Kidney (tissue), 14 donors: Measurements from ENCODE around the gene WFS1. TPM values are rescaled to one million over a fixed set of nuclear protein-coding genes. Genes with fewer than 3 reads are reported as not detected.

Experiments used
- DNase-seq, 5 donors: peaks; one replicate each; pipeline ENCODE4 v3.0.0-alpha.2; 2013 to 2020
- FAIRE-seq: peaks from 2 replicates; lab custom pipeline; 2012; peaks lifted over from hg19 to GRCh38; lab: Jason Lieb, UNC
- H3K27ac ChIP-seq, 2 donors: one replicate each; pipeline ENCODE4 v1.7.0; 2013; ENCODE audit warnings: low read depth in 2 of 2, low read length in 2 of 2, inconsistent platforms in 1 of 2
- H3K27me3 ChIP-seq: one replicate; pipeline ENCODE4 v1.7.1; 2013; ENCODE audit warnings: low read length, inconsistent platforms; ENCODE audit not compliant: control insufficient read depth, insufficient read depth
- H3K36me3 ChIP-seq, 3 donors: one replicate each; pipeline versions ENCODE4 v1.7.0 to v1.7.1; 2013; ENCODE audit warnings: low read length in 3 of 3, control low read depth in 1 of 3, inconsistent platforms in 1 of 3; ENCODE audit not compliant: insufficient read depth in 3 of 3, control insufficient read depth in 2 of 3
- H3K4me1 ChIP-seq, 3 donors: one replicate each; pipeline versions ENCODE4 v1.7.0 to v1.7.1; 2013; ENCODE audit warnings: low read length in 3 of 3, inconsistent platforms in 1 of 3, low read depth in 1 of 3; ENCODE audit not compliant: control insufficient read depth in 2 of 3, insufficient read depth in 2 of 3
- H3K4me3 ChIP-seq, 3 donors: one replicate each; pipeline versions ENCODE4 v1.7.0 to v1.8.1; 2013; ENCODE audit warnings: low read length in 3 of 3, control low read depth in 1 of 3, inconsistent platforms in 1 of 3
- H3K9ac ChIP-seq, 3 donors: one replicate each; pipeline versions ENCODE4 v1.7.0 to v1.7.1; 2013; ENCODE audit warnings: low read length in 3 of 3, control low read depth in 1 of 3, inconsistent platforms in 1 of 3
- H3K9me3 ChIP-seq, 3 donors: one replicate each; pipeline versions ENCODE4 v1.7.0 to v1.7.1; 2013; ENCODE audit warnings: low read length in 3 of 3, control low read depth in 1 of 3, inconsistent platforms in 1 of 3; ENCODE audit not compliant: control insufficient read depth in 2 of 3, insufficient read depth in 1 of 3
- CTCF ChIP-seq: IDR thresholded peaks from 3 replicates; pipeline ENCODE4 v1.5.1; 2012; ENCODE audit warnings: mild to moderate bottlenecking, moderate library complexity, borderline replicate concordance; ENCODE audit not compliant: insufficient read depth; ENCODE audit errors: extremely low read depth
- intact Hi-C: fragments of 100-400 bp; cut with DNase I; formaldehyde crosslinking; loops from one replicate; pipeline ENCODE4 v1.11.1; 2022
- polyA plus RNA-seq: library from polyadenylated mRNA; stranded (reverse); fragments of 350-450 nt; fragmentation: Illumina TruSeq; extraction: RNeasy Lipid Tissue Mini Kit (QIAGEN cat#74804); gene quantifications from one replicate; pipeline ENCODE4 v1.2.3, GENCODE V29; 2014; ENCODE audit warnings: low read depth, low replicate concordance; ENCODE audit not compliant: insufficient read depth
- total RNA-seq: library from RNA; stranded (reverse); fragmentation: NEBNext Ultra II Directional; extraction: Animal tissue kit (Norgen Biotek cat#: 25700); gene quantifications from one replicate; pipeline ENCODE4 v1.2.1, GENCODE V29; 2021
- donor health status: control.
- donor health status: control.
- donor health status: control.
- donor health status: control.
- donor health status: control.
- donor health status: DM: yes; HTN: yes; CAD: no.
- donor health status: Normal renal cell carcinoma (clear cell type).

Gene WFS1
- total and polyA plus RNA-seq, 2 donors from 2014 or later, result 20.8 to 31.4 TPM

- Histone ChIP-seq H3K27me3 (no peaks in the 10 kb centered on the region), H3K4me1 (no peaks in the 10 kb centered on the region), H3K27ac (no peak overlapping the region), H3K9ac (no peak overlapping the region), H3K36me3 (no peaks in the 10 kb centered on the region), H3K4me3 (no peak overlapping the region), H3K9me3 (no peaks in the 10 kb centered on the region)
- DNase-seq (no peak), FAIRE-seq (no peak)
- TF ChIP-seq CTCF, result no peak
- intact Hi-C loops, result loop anchor here (5.0 kb wide), 1 partner anchor 74 kb away; no protein-coding TSS in a partner anchor
Observed at GRCh38 chr4:6326312-6327060, 56.8 kb downstream of the WFS1 start.

- Histone ChIP-seq H3K27ac (no peak overlapping the region), H3K9ac (no peak overlapping the region), H3K36me3 (no peaks in the 10 kb centered on the region), H3K4me3 (no peak overlapping the region), H3K4me1 (no peaks in the 10 kb centered on the region), H3K27me3 (no peaks in the 10 kb centered on the region), H3K9me3 (no peaks in the 10 kb centered on the region)
- FAIRE-seq, result no peak
- intact Hi-C loops, result loop anchor here (5.0 kb wide), 1 partner anchor 75 kb away; no protein-coding TSS in a partner anchor
- peak; percentile 74 to 93 (median 86) for DNase-seq
- TF ChIP-seq CTCF, result peak; percentile 97
Observed at GRCh38 chr4:6327220-6327917, 57.7 kb downstream of the WFS1 start.

GRCh38 chr4:6328526-6328925 is 58.9 kb downstream of the WFS1 start:
- Histone ChIP-seq H3K36me3 (no peaks in the 10 kb centered on the region), H3K4me3 (no peak overlapping the region), H3K9ac (no peak overlapping the region), H3K27me3 (no peaks in the 10 kb centered on the region), H3K4me1 (no peaks in the 10 kb centered on the region), H3K27ac (no peak overlapping the region), H3K9me3 (no peaks in the 10 kb centered on the region)
- DNase-seq, result no peak
- no peak for FAIRE-seq
- intact Hi-C loops, result loop anchor here (5.0 kb wide), 1 partner anchor 76 kb away; no protein-coding TSS in a partner anchor
- no peak for TF ChIP-seq CTCF
